ENCODE data around the gene SLC12A7.

- TF ChIP-seq CTCF (IDR thresholded peaks at IDR 0.05) (no peak), POLR2A (IDR thresholded peaks at IDR 0.05) (no peak)
Measured at GRCh38 chr5:1067141-1068121, 44.4 kb downstream of the SLC12A7 start.
